Measurements from ENCODE around the gene TGM2. TPM values are rescaled to one million over a fixed set of nuclear protein-coding genes. Genes with fewer than 3 reads are reported as not detected.

TGM2 gene
- polyA plus RNA-seq, 1 donor from 2014 or later, result not detected

- no peak overlapping the region for H3K4me2 ChIP-seq (ENCODE audit: low read length)
- no peaks in the 10 kb centered on the region for H4K20me1 ChIP-seq (ENCODE audit: insufficient read depth)
- no peak for TF ChIP-seq EP300 (conservative IDR thresholded peaks at IDR 0.05; ENCODE audit: poor library complexity, severe bottlenecking)
- no peak for TF ChIP-seq RAD21 (conservative IDR thresholded peaks at IDR 0.05)
- TF ChIP-seq TAF1 (IDR thresholded peaks at IDR 0.05; ENCODE audit: low read depth), result no peak
- no peak for TF ChIP-seq REST (IDR thresholded peaks at IDR 0.05; ENCODE audit: borderline replicate concordance)
- no peak for TF ChIP-seq EZH2 (IDR thresholded peaks at IDR 0.05; ENCODE audit: borderline replicate concordance, insufficient read depth, low read length, poor library complexity, severe bottlenecking)
- no peak for TF ChIP-seq SMC3 (conservative IDR thresholded peaks at IDR 0.05; ENCODE audit: poor library complexity)
- no peak for TF ChIP-seq CTCF (IDR thresholded peaks at IDR 0.05; ENCODE audit: poor library complexity, severe bottlenecking)
- TF ChIP-seq POLR2AphosphoS5 (IDR thresholded peaks at IDR 0.05), result no peak
- TF ChIP-seq MXI1 (conservative IDR thresholded peaks at IDR 0.05; ENCODE audit: poor library complexity, severe bottlenecking), result no peak
- no peaks in the 10 kb centered on the region for H3K9me3 ChIP-seq (ENCODE audit: low read length)
- H3K9me2 ChIP-seq (ENCODE audit: insufficient read depth, low read length), result no peaks in the 10 kb centered on the region
- H3K36me3 ChIP-seq (ENCODE audit: insufficient read depth, low read length), result no peaks in the 10 kb centered on the region
- no peak overlapping the region for H3K27ac ChIP-seq (ENCODE audit: low read length)
- H3K27me3 ChIP-seq (ENCODE audit: insufficient read depth, low read depth, low read length), result no peaks in the 10 kb centered on the region
- H3K79me2 ChIP-seq (replicated peaks; ENCODE audit: insufficient read depth, low read length), result no peaks in the 10 kb centered on the region
- no peak overlapping the region for H2AFZ ChIP-seq (ENCODE audit: low read depth, low read length)
- no peaks in the 10 kb centered on the region for H3F3A ChIP-seq (ENCODE audit: insufficient read depth, low read length, poor library complexity, severe bottlenecking)
- no peak overlapping the region for H3K9ac ChIP-seq (ENCODE audit: low read length)
- H3K4me3 ChIP-seq (ENCODE audit: low read length), result no peak overlapping the region
These were observed 42.6 kb upstream of the TGM2 start for GRCh38 chr20:38207621-38208020.

GRCh38 chr20:38205001-38205400, 39.9 kb upstream of the TGM2 start:
- H3K9me2 ChIP-seq (ENCODE audit: insufficient read depth, low read length), result no peaks in the 10 kb centered on the region
- no peak overlapping the region for H3K4me2 ChIP-seq (ENCODE audit: low read length)
- no peak overlapping the region for H2AFZ ChIP-seq (ENCODE audit: low read depth, low read length)
- no peaks in the 10 kb centered on the region for H3K9me3 ChIP-seq (ENCODE audit: low read length)
- no peak overlapping the region for H3K9ac ChIP-seq (ENCODE audit: low read length)
- H3K4me3 ChIP-seq (ENCODE audit: low read length), result no peak overlapping the region
- no peaks in the 10 kb centered on the region for H4K20me1 ChIP-seq (ENCODE audit: insufficient read depth)
- no peak overlapping the region for H3K27ac ChIP-seq (ENCODE audit: low read length)
- no peaks in the 10 kb centered on the region for H3F3A ChIP-seq (ENCODE audit: insufficient read depth, low read length, poor library complexity, severe bottlenecking)
- TF ChIP-seq CTCF (IDR thresholded peaks at IDR 0.05; ENCODE audit: poor library complexity, severe bottlenecking), result no peak
- no peak for TF ChIP-seq EZH2 (IDR thresholded peaks at IDR 0.05; ENCODE audit: borderline replicate concordance, insufficient read depth, low read length, poor library complexity, severe bottlenecking)
- no peak for TF ChIP-seq TAF1 (IDR thresholded peaks at IDR 0.05; ENCODE audit: low read depth)
- TF ChIP-seq RAD21 (conservative IDR thresholded peaks at IDR 0.05), result no peak
- TF ChIP-seq MXI1 (conservative IDR thresholded peaks at IDR 0.05; ENCODE audit: poor library complexity, severe bottlenecking), result no peak
- TF ChIP-seq REST (IDR thresholded peaks at IDR 0.05; ENCODE audit: borderline replicate concordance), result no peak
- no peak for TF ChIP-seq POLR2AphosphoS5 (IDR thresholded peaks at IDR 0.05)
- TF ChIP-seq SMC3 (conservative IDR thresholded peaks at IDR 0.05; ENCODE audit: poor library complexity), result no peak
- no peak for TF ChIP-seq EP300 (conservative IDR thresholded peaks at IDR 0.05; ENCODE audit: poor library complexity, severe bottlenecking)
- H3K79me2 ChIP-seq (replicated peaks; ENCODE audit: insufficient read depth, low read length), result no peaks in the 10 kb centered on the region
- H3K27me3 ChIP-seq (ENCODE audit: insufficient read depth, low read depth, low read length), result no peaks in the 10 kb centered on the region
- H3K36me3 ChIP-seq (ENCODE audit: insufficient read depth, low read length), result no peaks in the 10 kb centered on the region

Measured in neural cell (in vitro differentiated cells).